Omental fat pad (tissue), 4 donors: ENCODE measurements around the gene GTPBP1. TPM values are rescaled to one million over a fixed set of nuclear protein-coding genes. Genes with fewer than 3 reads are reported as not detected.

ENCODE experiments used
- ATAC-seq: fragments of 150-250 bp; one replicate; pipeline ENCODE4 v1.9.1; 2016; ENCODE audit warnings: mild to moderate bottlenecking, moderate library complexity; ENCODE audit not compliant: low FRiP score
- DNase-seq: peaks from one replicate; pipeline ENCODE4 v3.0.0-alpha.2; 2019; ENCODE audit warnings: low spot score
- total RNA-seq, 4 donors: library from RNA; depleted of rRNA; stranded (reverse); fragments of >200 nt; gene quantifications; one replicate each; pipeline ENCODE4 v1.1.0, GENCODE V29; 2016
- TF ChIP-seq, protein P1 (sequence below), 3 donors: fragments of 450-650 bp; IDR thresholded peaks; one replicate each; pipeline ENCODE4 v1.5.1; 2016 to 2017; ENCODE audit warnings: antibody characterized with exemption in 3 of 3, mild to moderate bottlenecking in 3 of 3, moderate library complexity in 2 of 3

Gene GTPBP1
- total RNA-seq, 4 donors from 2014 or later: 31.3 to 75.7 (median 51.4) TPM

GRCh38 chr22:38739300-38740055 is 33.7 kb downstream of the GTPBP1 start:
- ATAC-seq: no peak
- TF ChIP-seq, protein P1, sequence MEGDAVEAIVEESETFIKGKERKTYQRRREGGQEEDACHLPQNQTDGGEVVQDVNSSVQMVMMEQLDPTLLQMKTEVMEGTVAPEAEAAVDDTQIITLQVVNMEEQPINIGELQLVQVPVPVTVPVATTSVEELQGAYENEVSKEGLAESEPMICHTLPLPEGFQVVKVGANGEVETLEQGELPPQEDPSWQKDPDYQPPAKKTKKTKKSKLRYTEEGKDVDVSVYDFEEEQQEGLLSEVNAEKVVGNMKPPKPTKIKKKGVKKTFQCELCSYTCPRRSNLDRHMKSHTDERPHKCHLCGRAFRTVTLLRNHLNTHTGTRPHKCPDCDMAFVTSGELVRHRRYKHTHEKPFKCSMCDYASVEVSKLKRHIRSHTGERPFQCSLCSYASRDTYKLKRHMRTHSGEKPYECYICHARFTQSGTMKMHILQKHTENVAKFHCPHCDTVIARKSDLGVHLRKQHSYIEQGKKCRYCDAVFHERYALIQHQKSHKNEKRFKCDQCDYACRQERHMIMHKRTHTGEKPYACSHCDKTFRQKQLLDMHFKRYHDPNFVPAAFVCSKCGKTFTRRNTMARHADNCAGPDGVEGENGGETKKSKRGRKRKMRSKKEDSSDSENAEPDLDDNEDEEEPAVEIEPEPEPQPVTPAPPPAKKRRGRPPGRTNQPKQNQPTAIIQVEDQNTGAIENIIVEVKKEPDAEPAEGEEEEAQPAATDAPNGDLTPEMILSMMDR (IDR thresholded peaks at IDR 0.05): no peak
- no peak for DNase-seq

GRCh38 chr22:38740116-38740723 is 34.5 kb downstream of the GTPBP1 start:
- ATAC-seq: no peak
- no peak for DNase-seq
- TF ChIP-seq, protein P1 (IDR thresholded peaks at IDR 0.05): no peak

- TF ChIP-seq, protein P1 (IDR thresholded peaks at IDR 0.05): no peak
- DNase-seq: no peak
- no peak for ATAC-seq
Measured at GRCh38 chr22:38740754-38741153, 35.0 kb downstream of the GTPBP1 start.

DNA sequence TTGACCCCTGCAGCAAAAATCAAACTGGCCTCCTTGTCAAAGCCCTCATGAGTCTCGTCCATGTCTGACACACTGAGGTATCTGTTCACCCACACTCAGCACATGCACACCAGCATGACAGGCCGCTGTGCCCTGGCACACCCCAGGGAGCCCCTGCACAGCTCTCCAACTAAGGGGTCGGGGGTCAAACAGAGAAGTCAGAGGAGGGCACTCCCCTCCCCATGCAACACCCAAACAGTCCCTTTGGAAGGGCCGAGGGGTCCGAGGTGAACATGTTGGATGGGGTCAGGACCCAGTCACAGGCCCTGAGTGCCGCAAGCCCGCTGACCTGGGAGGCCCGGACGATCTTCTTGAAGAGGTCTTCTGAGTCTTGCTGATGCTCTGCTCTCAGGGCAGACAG is 35.4 kb downstream of the GTPBP1 start:
- DNase-seq (no peak), ATAC-seq (no peak)
- TF ChIP-seq, protein P1 (IDR thresholded peaks at IDR 0.05): no peak

DNA sequence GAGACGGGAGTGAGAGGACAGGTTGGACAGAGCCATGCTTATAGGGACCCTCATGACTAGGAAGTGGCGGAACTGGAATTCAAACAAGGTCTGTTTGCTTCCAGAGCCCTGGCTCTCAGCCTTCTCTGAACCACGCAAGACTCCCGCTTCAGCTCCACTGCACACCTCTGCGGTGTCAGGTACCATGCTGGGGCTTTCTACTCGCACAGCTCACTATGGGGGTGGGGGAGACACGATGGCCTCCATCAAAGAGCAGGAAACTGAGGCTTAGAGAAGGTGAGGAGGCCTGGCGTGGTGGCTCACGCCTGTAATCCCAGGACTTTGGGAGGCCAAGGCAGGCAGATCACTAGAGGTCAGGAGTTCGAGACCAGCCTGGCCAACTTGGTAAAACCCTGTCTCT is 35.8 kb downstream of the GTPBP1 start:
- DNase-seq (no peak), ATAC-seq (no peak)
- TF ChIP-seq, protein P1 (IDR thresholded peaks at IDR 0.05): no peak

DNA sequence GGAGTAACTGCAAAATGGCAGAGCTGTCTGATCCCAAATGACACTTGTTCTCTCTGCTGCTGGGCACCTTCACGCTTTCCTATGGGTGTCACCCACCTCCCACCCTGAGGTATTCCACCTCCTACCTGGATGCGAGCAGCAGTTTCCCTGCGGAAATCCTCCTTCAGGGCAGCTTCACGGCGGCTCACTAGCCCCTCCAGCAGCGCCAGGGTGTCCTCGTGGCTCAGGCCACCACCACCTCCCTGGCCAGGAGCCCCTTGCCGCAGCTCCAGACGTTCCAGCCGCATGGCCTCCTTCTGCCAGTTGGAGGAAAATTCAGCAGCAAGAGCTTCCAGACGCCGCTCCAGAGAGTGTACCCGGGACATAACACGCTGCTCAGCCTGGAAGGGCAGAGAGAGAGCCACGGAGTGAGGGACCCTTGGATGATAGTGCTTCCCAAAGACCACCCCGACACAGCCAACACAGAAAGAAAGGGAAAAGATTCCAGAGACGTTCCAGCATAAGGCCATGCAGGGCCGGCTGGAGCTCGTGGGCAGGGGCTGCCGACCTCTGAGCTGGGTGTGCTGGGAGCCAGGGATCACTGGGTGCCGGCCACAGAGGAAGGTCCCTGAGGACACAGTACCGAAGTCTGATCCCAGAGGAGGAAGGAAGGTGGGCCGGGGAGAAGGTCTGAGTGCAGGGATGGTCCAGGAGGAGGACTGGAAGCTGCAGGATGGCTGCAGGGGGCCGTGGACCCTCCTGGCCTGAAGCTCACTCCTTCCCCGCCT is 36.6 kb downstream of the GTPBP1 start:
- DNase-seq (no peak), ATAC-seq (no peak)
- TF ChIP-seq, protein P1 (IDR thresholded peaks at IDR 0.05): no peak
